ENCODE results near the gene OMP. TPM values are rescaled to one million over a fixed set of nuclear protein-coding genes. Genes with fewer than 3 reads are reported as not detected.

Gene OMP, protein sequence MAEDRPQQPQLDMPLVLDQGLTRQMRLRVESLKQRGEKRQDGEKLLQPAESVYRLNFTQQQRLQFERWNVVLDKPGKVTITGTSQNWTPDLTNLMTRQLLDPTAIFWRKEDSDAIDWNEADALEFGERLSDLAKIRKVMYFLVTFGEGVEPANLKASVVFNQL
- total RNA-seq (1 to 10 TPM; 1.7 to 6.7 TPM), polyA plus RNA-seq (ENCODE audit: insufficient read depth, low read depth, low replicate concordance) (not detected)
- long read RNA-seq, donor 1: 0 reads
- long read RNA-seq, donor 2: 0 reads

GRCh38 chr11:77102246-77103210 lies at the start of gene OMP:
TSS of gene OMP (plus strand) at chr11:77102840. CDS start at chr11:77102840, 0 bp downstream.
- no peaks in the 10 kb centered on the region for H3K36me3 ChIP-seq (ENCODE audit: low read depth, missing control alignments)
- intact Hi-C loops (cut with DNase I; ENCODE audit: low total_unique reads): no loop called here
- H3K4me1 ChIP-seq: peaks cover 29% of the 10 kb centered on the region
- DNase-seq: no peak
- no peak within 1 kb of the TSS for H3K4me3 ChIP-seq
- H3K27me3 ChIP-seq: no peaks in the 10 kb centered on the region
- 89% methylated on average over 30 to 37 of the region's 37 CpGs for WGBS, 2 donors
- no peaks in the 10 kb centered on the region for H3K9me3 ChIP-seq
- no peak within 1 kb of the TSS for H3K27ac ChIP-seq
- no peak for TF ChIP-seq POLR2A (IDR thresholded peaks at IDR 0.05)
- TF ChIP-seq, protein P1, sequence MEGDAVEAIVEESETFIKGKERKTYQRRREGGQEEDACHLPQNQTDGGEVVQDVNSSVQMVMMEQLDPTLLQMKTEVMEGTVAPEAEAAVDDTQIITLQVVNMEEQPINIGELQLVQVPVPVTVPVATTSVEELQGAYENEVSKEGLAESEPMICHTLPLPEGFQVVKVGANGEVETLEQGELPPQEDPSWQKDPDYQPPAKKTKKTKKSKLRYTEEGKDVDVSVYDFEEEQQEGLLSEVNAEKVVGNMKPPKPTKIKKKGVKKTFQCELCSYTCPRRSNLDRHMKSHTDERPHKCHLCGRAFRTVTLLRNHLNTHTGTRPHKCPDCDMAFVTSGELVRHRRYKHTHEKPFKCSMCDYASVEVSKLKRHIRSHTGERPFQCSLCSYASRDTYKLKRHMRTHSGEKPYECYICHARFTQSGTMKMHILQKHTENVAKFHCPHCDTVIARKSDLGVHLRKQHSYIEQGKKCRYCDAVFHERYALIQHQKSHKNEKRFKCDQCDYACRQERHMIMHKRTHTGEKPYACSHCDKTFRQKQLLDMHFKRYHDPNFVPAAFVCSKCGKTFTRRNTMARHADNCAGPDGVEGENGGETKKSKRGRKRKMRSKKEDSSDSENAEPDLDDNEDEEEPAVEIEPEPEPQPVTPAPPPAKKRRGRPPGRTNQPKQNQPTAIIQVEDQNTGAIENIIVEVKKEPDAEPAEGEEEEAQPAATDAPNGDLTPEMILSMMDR (IDR thresholded peaks at IDR 0.05): no peak

DNA sequence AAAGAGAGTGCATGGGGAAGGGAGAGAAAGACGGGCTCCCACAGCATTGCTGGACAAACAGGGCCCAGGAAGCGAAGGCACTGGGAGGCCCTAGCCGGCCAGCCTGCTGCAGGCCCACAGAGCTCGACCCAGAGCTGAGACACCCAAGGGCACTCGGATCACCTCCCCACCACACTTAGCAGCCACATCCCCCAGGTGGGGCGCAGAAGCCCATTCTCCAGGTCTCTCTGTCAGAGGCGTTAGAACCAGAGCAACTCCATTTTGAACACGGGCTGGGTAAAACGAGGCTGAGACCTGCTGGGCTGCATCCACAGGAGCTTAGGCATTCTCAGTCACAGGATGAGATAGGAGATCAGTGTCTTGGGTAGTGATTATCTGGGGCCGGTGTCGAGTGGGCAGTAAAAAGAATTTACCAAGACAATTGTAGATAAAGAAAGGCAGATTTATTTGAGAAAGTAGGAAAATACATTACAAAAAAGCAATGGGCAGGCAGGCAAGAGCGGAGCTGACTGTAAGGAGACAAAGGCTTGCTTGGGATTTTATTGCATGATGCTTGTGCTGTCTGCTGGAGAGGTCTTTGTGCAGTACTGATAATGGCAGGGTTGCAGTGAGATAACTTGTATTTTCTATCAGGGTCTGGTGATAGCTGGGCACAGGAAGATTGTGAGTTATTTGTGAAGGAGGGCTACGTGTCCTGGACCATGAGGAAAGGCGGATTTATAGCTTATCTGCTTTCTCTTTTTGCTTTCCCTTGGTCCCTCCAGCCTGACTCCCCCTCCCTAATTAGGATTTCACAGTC lies 49.2 kb upstream of the OMP start:
- Histone ChIP-seq H3K4me3 (no peak overlapping the region), H3K27me3 (no peaks in the 10 kb centered on the region), H3K4me1 (peaks cover 8% of the 10 kb centered on the region), H3K9me3 (no peaks in the 10 kb centered on the region), H3K27ac (no peak overlapping the region), H3K36me3 (ENCODE audit: low read depth, missing control alignments) (no peaks in the 10 kb centered on the region)
- DNase-seq: peak; percentile 42
- intact Hi-C loops (cut with DNase I; ENCODE audit: low total_unique reads): no loop called here
- WGBS, 2 donors: 67 to 80% methylated on average over 13 to 14 of the region's 14 CpGs
- TF ChIP-seq, protein P1 (IDR thresholded peaks at IDR 0.05): no peak
- no peak for TF ChIP-seq POLR2A (IDR thresholded peaks at IDR 0.05)

DNA sequence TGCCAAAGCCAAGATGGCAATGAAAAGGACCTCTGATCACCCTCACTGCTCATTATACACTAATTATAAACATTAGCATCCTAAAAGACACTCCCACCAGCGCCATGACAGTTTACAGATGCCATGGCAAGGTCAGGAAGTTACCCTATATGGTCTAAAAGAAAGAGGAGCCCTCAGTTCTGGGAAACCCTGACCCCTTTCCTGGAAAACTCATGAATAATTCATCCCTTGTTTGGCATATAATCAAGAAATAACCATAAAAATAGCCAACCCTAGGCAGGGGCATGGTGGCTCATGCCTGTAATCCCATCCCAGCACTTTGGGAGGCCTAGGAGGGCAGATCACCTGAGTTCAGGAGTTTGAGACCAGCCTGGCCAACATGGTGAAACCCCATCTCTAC lies 48.6 kb upstream of the OMP start:
- TF ChIP-seq POLR2A (IDR thresholded peaks at IDR 0.05): no peak
- TF ChIP-seq, protein P1 (IDR thresholded peaks at IDR 0.05): no peak
- Histone ChIP-seq H3K4me3 (no peak overlapping the region), H3K4me1 (peaks cover 8% of the 10 kb centered on the region), H3K9me3 (no peaks in the 10 kb centered on the region), H3K27me3 (no peaks in the 10 kb centered on the region), H3K36me3 (ENCODE audit: low read depth, missing control alignments) (no peaks in the 10 kb centered on the region), H3K27ac (no peak overlapping the region)
- intact Hi-C loops (cut with DNase I; ENCODE audit: low total_unique reads): no loop called here
- 65 to 83% methylated on average over 1 of the region's 1 CpG for WGBS, 2 donors
- DNase-seq: no peak

DNA sequence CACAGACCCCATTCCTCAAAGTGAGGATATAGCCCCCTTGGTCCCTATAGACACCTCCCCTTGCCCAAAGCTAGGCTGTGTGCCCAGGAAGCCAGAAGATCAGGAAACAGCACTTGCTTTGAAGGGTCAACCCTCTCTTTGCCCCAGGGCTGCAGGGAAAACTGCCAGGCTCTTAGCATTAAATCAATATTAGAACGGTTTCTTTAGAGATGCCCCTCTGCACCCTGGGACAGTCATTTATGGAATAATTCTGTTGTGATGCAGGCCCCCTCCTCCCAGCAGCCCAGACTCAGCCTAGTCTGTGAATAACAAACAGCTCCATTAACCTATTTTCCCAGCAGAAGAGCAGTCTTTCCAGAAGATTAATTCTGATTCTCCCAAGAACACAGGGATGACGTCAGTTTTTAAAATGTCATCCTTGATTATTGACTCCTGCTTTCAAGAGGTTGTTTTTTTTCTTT lies 47.5 kb upstream of the OMP start:
- WGBS, 2 donors: 74 to 90% methylated on average over 2 of the region's 2 CpGs
- no peak overlapping the region for H3K27ac ChIP-seq

More for the DNA sequence above, 47.5 kb upstream of the OMP start:
- Histone ChIP-seq H3K36me3 (ENCODE audit: low read depth, missing control alignments) (no peaks in the 10 kb centered on the region), H3K9me3 (no peaks in the 10 kb centered on the region), H3K4me1 (peaks cover 8% of the 10 kb centered on the region), H3K4me3 (no peak overlapping the region), H3K27me3 (no peaks in the 10 kb centered on the region)
- DNase-seq: no peak
- intact Hi-C loops (cut with DNase I; ENCODE audit: low total_unique reads): no loop called here
- TF ChIP-seq POLR2A (IDR thresholded peaks at IDR 0.05): no peak
- TF ChIP-seq, protein P1 (IDR thresholded peaks at IDR 0.05): no peak
